ENCODE data around the gene ADRA2A.

ADRA2A gene

DNA sequence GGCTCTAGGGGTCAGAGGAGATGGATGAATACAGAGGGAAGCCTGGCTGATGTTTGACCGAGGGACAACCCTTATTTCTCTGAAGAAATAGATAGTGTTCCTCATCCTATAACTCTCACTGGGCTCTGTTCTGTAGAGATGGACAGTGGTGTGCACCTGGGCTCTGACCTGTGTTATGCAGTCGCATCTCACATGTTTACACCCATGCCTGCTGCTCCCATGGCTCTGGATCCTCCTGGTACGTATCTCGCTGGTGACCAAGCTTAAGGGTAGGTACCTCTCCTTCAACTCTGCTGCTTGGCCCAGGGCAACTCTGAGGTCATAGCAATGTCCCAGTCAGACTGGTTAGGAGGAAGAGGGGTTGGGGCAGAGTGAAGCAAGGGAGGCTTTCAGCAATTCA, 42.8 kb downstream of the ADRA2A start:
- no peaks in the 10 kb centered on the region for H3K9me3 Mint-ChIP-seq
- H3K27me3 Mint-ChIP-seq = peaks cover 24 to 31% of the 10 kb centered on the region in 2 donors
- H3K27ac Mint-ChIP-seq = no peak overlapping the region
- H3K36me3 Mint-ChIP-seq (ENCODE audit: insufficient read depth) = peaks cover 2% of the 10 kb centered on the region
- ATAC-seq (replicated peaks) (no peak), DNase-seq (no peak)
- H3K4me3 Mint-ChIP-seq = no peak overlapping the region
- H3K4me1 Mint-ChIP-seq (ENCODE audit: low read depth in 2 of 2) = peaks cover 0 to 1% of the 10 kb centered on the region in 2 donors

DNA sequence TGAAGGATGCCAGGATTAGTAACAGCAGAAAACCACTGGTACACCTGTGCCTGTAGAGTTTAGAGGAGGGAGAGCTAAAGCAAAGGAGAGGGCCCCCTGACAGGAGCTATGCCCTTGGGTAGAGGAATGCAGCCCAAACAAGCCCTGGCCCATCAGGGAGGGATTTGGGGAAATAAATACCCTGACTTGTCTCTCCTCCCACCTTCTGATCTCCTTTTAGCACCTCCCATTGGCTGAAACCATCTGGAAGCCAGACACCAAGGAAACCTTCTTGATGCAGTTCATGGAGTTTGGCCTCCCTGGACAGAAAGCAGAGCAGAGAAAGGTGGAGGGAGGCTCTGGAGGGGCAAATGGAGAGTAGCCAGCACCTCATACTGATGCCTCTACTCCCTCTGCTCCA, 45.3 kb downstream of the ADRA2A start:
- peaks cover 2% of the 10 kb centered on the region for H3K36me3 Mint-ChIP-seq (ENCODE audit: insufficient read depth)
- H3K4me3 Mint-ChIP-seq = no peak overlapping the region
- no peaks in the 10 kb centered on the region for H3K4me1 Mint-ChIP-seq (ENCODE audit: low read depth in 2 of 2)
- no peaks in the 10 kb centered on the region for H3K9me3 Mint-ChIP-seq
- DNase-seq = no peak
- no peak for ATAC-seq (replicated peaks)
- peaks cover 36 to 47% of the 10 kb centered on the region in 2 donors for H3K27me3 Mint-ChIP-seq
- H3K27ac Mint-ChIP-seq = no peak overlapping the region

DNA sequence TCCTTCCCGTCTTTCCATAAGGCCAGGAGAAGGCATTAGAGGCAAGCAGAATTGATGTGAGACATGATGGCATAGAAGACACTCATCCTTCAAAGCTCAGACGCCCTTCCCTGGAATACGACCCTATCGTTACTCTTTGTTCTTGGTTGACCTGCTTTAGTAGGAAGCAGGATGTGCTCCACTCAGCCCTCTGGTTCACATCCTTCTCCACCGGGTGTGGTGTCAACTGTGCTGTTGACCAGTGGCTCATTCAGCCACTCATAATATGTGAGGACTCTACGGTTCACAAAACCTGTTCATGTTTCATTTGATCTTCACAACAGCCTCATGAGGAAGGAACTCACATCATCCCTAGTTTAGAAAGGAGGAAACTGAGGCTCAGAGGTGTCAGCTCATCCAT, 47.1 kb downstream of the ADRA2A start:
- DNase-seq = no peak
- no peak overlapping the region for H3K4me3 Mint-ChIP-seq
- no peak overlapping the region for H3K27ac Mint-ChIP-seq
- peaks cover 47 to 60% of the 10 kb centered on the region in 2 donors for H3K27me3 Mint-ChIP-seq
- ATAC-seq (replicated peaks) = no peak
- peaks cover 2% of the 10 kb centered on the region for H3K36me3 Mint-ChIP-seq (ENCODE audit: insufficient read depth)
- no peaks in the 10 kb centered on the region for H3K9me3 Mint-ChIP-seq
- no peaks in the 10 kb centered on the region for H3K4me1 Mint-ChIP-seq (ENCODE audit: low read depth in 2 of 2)

DNA sequence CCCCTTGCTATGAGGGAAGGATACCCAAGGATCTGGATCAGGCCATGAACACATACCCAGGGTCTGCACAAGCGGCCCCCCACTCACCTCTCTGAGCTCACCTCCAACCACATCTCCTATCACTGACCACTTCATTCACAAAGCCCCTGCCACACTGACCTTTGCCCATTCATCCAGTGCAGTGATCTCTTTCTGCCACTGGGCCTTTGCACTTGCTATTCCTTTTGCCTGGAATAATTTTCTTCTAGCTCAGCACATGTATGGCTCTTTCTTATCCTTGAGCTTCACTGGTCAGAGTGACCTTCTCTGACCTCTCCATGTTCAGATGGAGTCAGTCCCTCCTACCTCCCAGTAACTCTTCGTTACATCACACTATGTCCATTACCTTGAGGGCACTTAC, 48.3 kb downstream of the ADRA2A start:
- DNase-seq (no peak), ATAC-seq (replicated peaks) (no peak)
- Mint-ChIP-seq H3K9me3 (no peaks in the 10 kb centered on the region), H3K36me3 (ENCODE audit: insufficient read depth) (peaks cover 2% of the 10 kb centered on the region), H3K27ac (no peak overlapping the region), H3K4me3 (no peak overlapping the region), H3K27me3 (peaks cover 53 to 68% of the 10 kb centered on the region in 2 donors), H3K4me1 (ENCODE audit: low read depth in 2 of 2) (no peaks in the 10 kb centered on the region)

GRCh38 chr10:111126077-111126476, 49.2 kb downstream of the ADRA2A start:
- no peaks in the 10 kb centered on the region for H3K9me3 Mint-ChIP-seq
- no peak overlapping the region for H3K4me3 Mint-ChIP-seq
- no peak overlapping the region for H3K27ac Mint-ChIP-seq
- H3K4me1 Mint-ChIP-seq (ENCODE audit: low read depth in 2 of 2) = no peaks in the 10 kb centered on the region
- peaks cover 56 to 71% of the 10 kb centered on the region in 2 donors for H3K27me3 Mint-ChIP-seq
- peaks cover 2% of the 10 kb centered on the region for H3K36me3 Mint-ChIP-seq (ENCODE audit: insufficient read depth)
- DNase-seq (no peak), ATAC-seq (replicated peaks) (no peak)

GRCh38 chr10:111127081-111127848, 50.4 kb downstream of the ADRA2A start:
- Mint-ChIP-seq H3K9me3 (no peaks in the 10 kb centered on the region), H3K4me3 (no peak overlapping the region), H3K36me3 (ENCODE audit: insufficient read depth) (peaks cover 2% of the 10 kb centered on the region), H3K27ac (no peak overlapping the region), H3K27me3 (peaks cover 47 to 65% of the 10 kb centered on the region in 2 donors), H3K4me1 (ENCODE audit: low read depth in 2 of 2) (no peaks in the 10 kb centered on the region)
- ATAC-seq (replicated peaks) = no peak
- DNase-seq = no peak

DNA sequence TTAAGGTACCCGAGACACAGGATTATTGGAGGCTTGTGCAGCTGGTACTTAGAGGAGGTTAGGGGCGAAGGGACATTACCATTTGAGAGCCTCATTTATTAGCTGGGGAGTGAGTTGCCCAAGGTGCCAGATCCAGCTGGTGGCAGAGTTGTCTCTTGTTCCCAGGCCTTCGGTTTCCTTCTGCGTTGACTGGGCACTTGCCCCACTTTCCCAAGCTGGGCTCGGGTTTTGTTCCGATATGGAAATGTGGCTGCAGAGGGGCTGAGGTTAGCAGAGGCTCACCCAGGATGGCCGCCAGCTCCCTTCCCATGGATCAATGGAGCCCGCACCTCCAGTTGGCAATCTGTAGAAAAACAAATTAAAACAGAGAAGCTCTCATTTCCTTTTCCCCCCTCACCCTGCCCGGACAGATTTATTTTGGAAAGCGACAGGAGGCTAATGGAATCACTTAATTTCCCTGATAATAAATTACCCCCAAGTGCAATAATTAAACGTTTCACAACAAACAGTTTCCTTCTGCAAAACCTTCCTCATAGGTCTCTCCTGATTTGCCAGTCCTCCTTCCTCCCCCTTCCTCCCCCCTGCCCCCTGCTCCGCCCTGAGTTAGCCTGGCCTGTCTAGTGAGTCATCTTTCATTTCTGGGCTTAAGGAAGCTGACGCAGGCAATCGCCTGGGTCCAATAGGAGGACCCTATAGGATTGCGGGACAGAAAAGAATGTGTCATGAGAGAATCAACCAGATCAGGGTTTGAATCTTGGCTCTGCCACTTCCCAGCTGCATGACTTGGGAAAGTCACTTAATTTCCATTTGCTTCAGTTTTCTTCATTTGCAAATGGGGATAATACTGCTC, 51.7 kb downstream of the ADRA2A start:
- peaks cover 57 to 71% of the 10 kb centered on the region in 2 donors for H3K27me3 Mint-ChIP-seq
- H3K27ac Mint-ChIP-seq = no peak overlapping the region
- no peaks in the 10 kb centered on the region for H3K4me1 Mint-ChIP-seq (ENCODE audit: low read depth in 2 of 2)
- no peak overlapping the region for H3K4me3 Mint-ChIP-seq
- no peaks in the 10 kb centered on the region for H3K9me3 Mint-ChIP-seq
- ATAC-seq (replicated peaks) (no peak), DNase-seq (no peak)
- H3K36me3 Mint-ChIP-seq (ENCODE audit: insufficient read depth) = no peaks in the 10 kb centered on the region

DNA sequence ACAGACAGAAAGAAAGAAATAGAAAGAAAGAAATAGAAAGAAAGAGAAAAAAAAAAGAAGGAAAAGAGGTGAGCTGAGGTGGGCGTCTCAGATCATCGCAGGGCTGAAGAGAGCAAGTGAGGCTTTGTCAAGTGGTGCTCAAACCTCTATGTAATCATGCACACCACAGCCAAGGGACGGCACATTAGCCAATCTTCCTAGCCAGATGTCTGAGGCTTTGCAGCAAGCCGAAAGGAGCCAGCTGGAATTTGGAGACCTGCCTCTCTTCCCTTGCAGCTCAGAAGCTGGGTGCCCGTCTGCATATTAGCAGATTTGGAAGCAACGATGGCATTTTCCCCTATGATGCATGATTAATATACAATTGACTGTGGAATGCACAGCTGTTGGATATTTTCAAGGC, 52.5 kb downstream of the ADRA2A start:
- H3K27me3 Mint-ChIP-seq = peaks cover 64 to 71% of the 10 kb centered on the region in 2 donors
- DNase-seq = no peak
- ATAC-seq (replicated peaks) = no peak

GRCh38 chr10:111130471-111130870, 53.6 kb downstream of the ADRA2A start:
- ATAC-seq (replicated peaks) (no peak), DNase-seq (no peak)
- H3K36me3 Mint-ChIP-seq (ENCODE audit: insufficient read depth) = no peaks in the 10 kb centered on the region
- H3K9me3 Mint-ChIP-seq = no peaks in the 10 kb centered on the region
- H3K4me1 Mint-ChIP-seq (ENCODE audit: low read depth in 2 of 2) = no peaks in the 10 kb centered on the region
- H3K27ac Mint-ChIP-seq = no peak overlapping the region
- H3K27me3 Mint-ChIP-seq = peaks cover 64 to 71% of the 10 kb centered on the region in 2 donors
- H3K4me3 Mint-ChIP-seq = no peak overlapping the region

More for the DNA sequence above, 52.5 kb downstream of the ADRA2A start:
- Mint-ChIP-seq H3K27ac (no peak overlapping the region), H3K9me3 (no peaks in the 10 kb centered on the region), H3K36me3 (ENCODE audit: insufficient read depth) (no peaks in the 10 kb centered on the region), H3K4me3 (no peak overlapping the region), H3K4me1 (ENCODE audit: low read depth in 2 of 2) (no peaks in the 10 kb centered on the region)
